ENCODE measurements around the gene ELOVL6. TPM values are rescaled to one million over a fixed set of nuclear protein-coding genes. Genes with fewer than 3 reads are reported as not detected.

ELOVL6 gene
- total and polyA plus RNA-seq, 9 of the 15 experiments (the other 6 are each of a cell fraction or from before 2014, with no cell fraction given) = 18.3 to 82.6 (median 46.0) TPM

DNA sequence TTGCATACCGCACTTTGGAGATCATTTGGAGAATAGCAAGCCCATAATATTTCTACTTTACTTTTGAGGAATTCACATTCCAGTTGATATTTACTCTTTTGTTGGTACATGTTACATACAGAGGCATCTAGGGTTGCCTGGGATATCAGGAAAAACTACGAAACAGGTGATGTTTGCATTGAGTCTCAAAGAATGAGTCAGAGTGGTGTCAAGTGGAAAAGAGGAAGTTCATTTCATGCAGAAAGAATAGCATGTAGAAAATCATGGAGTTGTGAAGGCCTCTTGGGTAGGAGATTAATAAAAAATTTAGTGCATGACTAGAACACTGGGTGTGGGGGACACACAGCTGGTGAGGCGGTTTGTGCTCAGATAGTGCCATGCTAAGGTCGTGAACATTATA lies 33.5 kb upstream of the ELOVL6 start (continued):
- TF ChIP-seq POLR2AphosphoS5 (IDR thresholded peaks at IDR 0.05; ENCODE audit: control insufficient read depth, insufficient read depth, low read depth, low read length) = no peak
- no peak for TF ChIP-seq ZKSCAN8 (CRISPR knock-in tag; IDR thresholded peaks at IDR 0.05)
- TF ChIP-seq, protein P1, sequence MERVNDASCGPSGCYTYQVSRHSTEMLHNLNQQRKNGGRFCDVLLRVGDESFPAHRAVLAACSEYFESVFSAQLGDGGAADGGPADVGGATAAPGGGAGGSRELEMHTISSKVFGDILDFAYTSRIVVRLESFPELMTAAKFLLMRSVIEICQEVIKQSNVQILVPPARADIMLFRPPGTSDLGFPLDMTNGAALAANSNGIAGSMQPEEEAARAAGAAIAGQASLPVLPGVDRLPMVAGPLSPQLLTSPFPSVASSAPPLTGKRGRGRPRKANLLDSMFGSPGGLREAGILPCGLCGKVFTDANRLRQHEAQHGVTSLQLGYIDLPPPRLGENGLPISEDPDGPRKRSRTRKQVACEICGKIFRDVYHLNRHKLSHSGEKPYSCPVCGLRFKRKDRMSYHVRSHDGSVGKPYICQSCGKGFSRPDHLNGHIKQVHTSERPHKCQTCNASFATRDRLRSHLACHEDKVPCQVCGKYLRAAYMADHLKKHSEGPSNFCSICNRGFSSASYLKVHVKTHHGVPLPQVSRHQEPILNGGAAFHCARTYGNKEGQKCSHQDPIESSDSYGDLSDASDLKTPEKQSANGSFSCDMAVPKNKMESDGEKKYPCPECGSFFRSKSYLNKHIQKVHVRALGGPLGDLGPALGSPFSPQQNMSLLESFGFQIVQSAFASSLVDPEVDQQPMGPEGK (CRISPR knock-in tag; IDR thresholded peaks at IDR 0.05; ENCODE audit: borderline replicate concordance) = no peak
- TF ChIP-seq DDX20 (tag; IDR thresholded peaks at IDR 0.05; ENCODE audit: low read depth) = no peak
- no peak for TF ChIP-seq RBM22 (IDR thresholded peaks at IDR 0.05; ENCODE audit: low read depth, low read length, poor library complexity, severe bottlenecking)
- TF ChIP-seq CTBP1 (IDR thresholded peaks at IDR 0.05; ENCODE audit: borderline replicate concordance) = 0 out of 2 replicates have a peak, but pooled peaks have one; percentile 22
- TF ChIP-seq, protein P2, sequence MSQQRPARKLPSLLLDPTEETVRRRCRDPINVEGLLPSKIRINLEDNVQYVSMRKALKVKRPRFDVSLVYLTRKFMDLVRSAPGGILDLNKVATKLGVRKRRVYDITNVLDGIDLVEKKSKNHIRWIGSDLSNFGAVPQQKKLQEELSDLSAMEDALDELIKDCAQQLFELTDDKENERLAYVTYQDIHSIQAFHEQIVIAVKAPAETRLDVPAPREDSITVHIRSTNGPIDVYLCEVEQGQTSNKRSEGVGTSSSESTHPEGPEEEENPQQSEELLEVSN (IDR thresholded peaks at IDR 0.05; ENCODE audit: borderline replicate concordance in 1 of 2, extremely low read depth in 1 of 2, insufficient read depth in 1 of 2, insufficient read length in 1 of 2, low read depth in 1 of 2, low read length in 1 of 2, poor library complexity in 1 of 2, severe bottlenecking in 1 of 2) = no peak
- TF ChIP-seq ZNF212 (CRISPR knock-in tag; IDR thresholded peaks at IDR 0.05) = no peak
- peak; percentile 71; the same call in 1 of the 2 replicates for TF ChIP-seq ARID1B (IDR thresholded peaks at IDR 0.05)
- no peak for TF ChIP-seq GTF2E2 (tag; IDR thresholded peaks at IDR 0.05)
- TF ChIP-seq FOS (IDR thresholded peaks at IDR 0.05; ENCODE audit: extremely low read depth, insufficient read length) = peak; percentile 16
- TF ChIP-seq MAFF (IDR thresholded peaks at IDR 0.05; ENCODE audit: low read length) = no peak
- peak; percentile 46 for TF ChIP-seq ZFX (CRISPR knock-in tag; IDR thresholded peaks at IDR 0.05)
- peak; percentile 36; the same call in 1 of the 2 replicates for TF ChIP-seq DPF2 (IDR thresholded peaks at IDR 0.05)
- peak in 1 of 2 experiments; percentile 62; a peak in 1 of 4 replicates for TF ChIP-seq FOXA3 (CRISPR knock-in tag; conservative IDR thresholded peaks at IDR 0.05 in 1 of 2, IDR thresholded peaks at IDR 0.05 in 1 of 2)
- TF ChIP-seq, protein P3, sequence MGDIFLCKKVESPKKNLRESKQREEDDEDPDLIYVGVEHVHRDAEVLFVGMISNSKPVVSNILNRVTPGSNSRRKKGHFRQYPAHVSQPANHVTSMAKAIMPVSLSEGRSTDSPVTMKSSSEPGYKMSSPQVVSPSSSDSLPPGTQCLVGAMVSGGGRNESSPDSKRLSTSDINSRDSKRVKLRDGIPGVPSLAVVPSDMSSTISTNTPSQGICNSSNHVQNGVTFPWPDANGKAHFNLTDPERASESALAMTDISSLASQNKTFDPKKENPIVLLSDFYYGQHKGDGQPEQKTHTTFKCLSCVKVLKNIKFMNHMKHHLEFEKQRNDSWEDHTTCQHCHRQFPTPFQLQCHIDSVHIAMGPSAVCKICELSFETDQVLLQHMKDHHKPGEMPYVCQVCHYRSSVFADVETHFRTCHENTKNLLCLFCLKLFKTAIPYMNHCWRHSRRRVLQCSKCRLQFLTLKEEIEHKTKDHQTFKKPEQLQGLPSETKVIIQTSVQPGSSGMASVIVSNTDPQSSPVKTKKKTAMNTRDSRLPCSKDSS (IDR thresholded peaks at IDR 0.05; ENCODE audit: low read depth, partially characterized antibody) = no peak
- TF ChIP-seq XRCC3 (IDR thresholded peaks at IDR 0.05) = no peak
- TF ChIP-seq, protein P4, sequence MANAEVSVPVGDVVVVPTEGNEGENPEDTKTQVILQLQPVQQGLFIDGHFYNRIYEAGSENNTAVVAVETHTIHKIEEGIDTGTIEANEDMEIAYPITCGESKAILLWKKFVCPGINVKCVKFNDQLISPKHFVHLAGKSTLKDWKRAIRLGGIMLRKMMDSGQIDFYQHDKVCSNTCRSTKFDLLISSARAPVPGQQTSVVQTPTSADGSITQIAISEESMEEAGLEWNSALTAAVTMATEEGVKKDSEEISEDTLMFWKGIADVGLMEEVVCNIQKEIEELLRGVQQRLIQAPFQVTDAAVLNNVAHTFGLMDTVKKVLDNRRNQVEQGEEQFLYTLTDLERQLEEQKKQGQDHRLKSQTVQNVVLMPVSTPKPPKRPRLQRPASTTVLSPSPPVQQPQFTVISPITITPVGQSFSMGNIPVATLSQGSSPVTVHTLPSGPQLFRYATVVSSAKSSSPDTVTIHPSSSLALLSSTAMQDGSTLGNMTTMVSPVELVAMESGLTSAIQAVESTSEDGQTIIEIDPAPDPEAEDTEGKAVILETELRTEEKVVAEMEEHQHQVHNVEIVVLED (CRISPR knock-in tag; IDR thresholded peaks at IDR 0.05) = no peak
- TF ChIP-seq L3MBTL2 (IDR thresholded peaks at IDR 0.05) = peak; percentile 38; the same call in 1 of the 2 replicates
- TF ChIP-seq ZNF668 (CRISPR knock-in tag; IDR thresholded peaks at IDR 0.05) = no peak
- peak; percentile 54; the same call in 1 of the 2 replicates for TF ChIP-seq FOXJ2 (tag; IDR thresholded peaks at IDR 0.05)
- TF ChIP-seq HDAC2 (IDR thresholded peaks at IDR 0.05) = no peak
- no peak for TF ChIP-seq FUS (optimal IDR thresholded peaks at IDR 0.05; ENCODE audit: low read depth, low read length)
- TF ChIP-seq HNRNPL (IDR thresholded peaks at IDR 0.05; ENCODE audit: low read depth, low read length) = no peak
